ENCODE measurements around the gene TTC39A. TPM values are rescaled to one million over a fixed set of nuclear protein-coding genes. Genes with fewer than 3 reads are reported as not detected.
A peak's percentile ranks its signal among the peaks of the same experiment; 100 is the strongest.

TTC39A gene
- 1 to 10 TPM; 3.2 to 7.7 (median 4.3) TPM for polyA plus RNA-seq (ENCODE audit: insufficient read length in 10 of 10)
- long read RNA-seq, donor 1, partial matches to known transcripts = 0 of 1 reads
- long read RNA-seq, donor 1, other reads (novel, unspliced or antisense) = 0 of 1 reads
- long read RNA-seq, donor 2 = 0 reads
- long read RNA-seq, donor 3 = 0 reads
- long read RNA-seq, donor 4 = 0 reads
- long read RNA-seq, donor 5 = 0 reads
- long read RNA-seq, donor 6 = 0 reads
- long read RNA-seq, donor 7 = 0 reads
- long read RNA-seq, donor 8 = 0 reads
- long read RNA-seq, donor 9 = 0 reads

- peak in 1 of 3 donors; percentile 24 for DNase-seq
Observed at GRCh38 chr1:51330331-51331201, at the start of gene TTC39A. TTC39A (minus strand) TSS chr1:51330562; CDS start chr1:51330477, 85 bp downstream.

GRCh38 chr1:51378871-51379270 lies 48.5 kb upstream of the TTC39A start:
- DNase-seq = no peak

GRCh38 chr1:51373898-51374297 lies 43.5 kb upstream of the TTC39A start:
- no peak for DNase-seq

GRCh38 chr1:51372561-51372960 lies 42.2 kb upstream of the TTC39A start:
- DNase-seq = no peak

GRCh38 chr1:51369171-51369570 lies 38.8 kb upstream of the TTC39A start:
- DNase-seq = no peak

GRCh38 chr1:51365774-51366173 lies 35.4 kb upstream of the TTC39A start:
- DNase-seq = no peak

- DNase-seq = no peak
Observed at GRCh38 chr1:51359879-51360278, 29.5 kb upstream of the TTC39A start.

GRCh38 chr1:51355382-51355781 lies 25.0 kb upstream of the TTC39A start:
- no peak for DNase-seq

- no peak for DNase-seq
Observed at GRCh38 chr1:51354416-51354815, 24.1 kb upstream of the TTC39A start.

- DNase-seq = no peak
Observed at GRCh38 chr1:51351907-51352306, 21.5 kb upstream of the TTC39A start.

- no peak for DNase-seq
Observed at GRCh38 chr1:51349862-51350261, 19.5 kb upstream of the TTC39A start.

GRCh38 chr1:51348147-51348527 lies 17.8 kb upstream of the TTC39A start:
- DNase-seq = no peak

- no peak for DNase-seq
Observed at GRCh38 chr1:51347398-51348146, 17.2 kb upstream of the TTC39A start.

GRCh38 chr1:51346086-51346942 lies 16.0 kb upstream of the TTC39A start:
- no peak for DNase-seq

GRCh38 chr1:51345300-51345687 lies 14.9 kb upstream of the TTC39A start:
- DNase-seq = no peak

- no peak for DNase-seq
Observed at GRCh38 chr1:51344602-51345299, 14.4 kb upstream of the TTC39A start.

- no peak for DNase-seq
Observed at GRCh38 chr1:51344276-51344601, 13.9 kb upstream of the TTC39A start.

GRCh38 chr1:51343624-51344023 lies 13.3 kb upstream of the TTC39A start:
- DNase-seq = no peak

- DNase-seq = no peak
Observed at GRCh38 chr1:51342591-51343206, 12.3 kb upstream of the TTC39A start.

- DNase-seq = no peak
Observed at GRCh38 chr1:51341876-51342496, 11.6 kb upstream of the TTC39A start.
